Motor neuron (in vitro differentiated cells): ENCODE measurements around the gene FHDC1. TPM values are rescaled to one million over a fixed set of nuclear protein-coding genes. Genes with fewer than 3 reads are reported as not detected.

Experiments
- ATAC-seq, 8 experiments: fragments of 200-7000 bp; cut with Tn5 transposase; replicated peaks in 6 of 8; 2 replicates each; pipeline ENCODE4 v1.8.0; 2021; ENCODE audit warnings: mild to moderate bottlenecking in 8 of 8, moderate library complexity in 8 of 8
- H3K27ac ChIP-seq, 2 donors: fragments of 250-450 bp; sonication (Bioruptor Pico); 2 replicates each; pipeline ENCODE4 v1.9.0; 2021; ENCODE audit warnings: antibody characterized with exemption in 2 of 2, mild to moderate bottlenecking in 2 of 2, moderate library complexity in 1 of 2
- H3K4me1 ChIP-seq, 2 donors: fragments of 250-450 bp; sonication (Bioruptor Pico); replicated peaks in 1 of 2; 2 replicates each; pipeline ENCODE4 v1.6.1; 2021; ENCODE audit warnings: antibody characterized with exemption in 2 of 2, mild to moderate bottlenecking in 2 of 2, moderate library complexity in 1 of 2
- H3K4me3 ChIP-seq, 5 donors: fragments of 250-450 bp; sonication (Bioruptor Pico); 2 replicates each; pipeline ENCODE4 v1.9.0; 2021; ENCODE audit warnings: antibody characterized with exemption in 5 of 5, mild to moderate bottlenecking in 5 of 5, moderate library complexity in 4 of 5
- WGBS, 10 experiments: fragments of 450-650 bp; shearing (Covaris generic); methylation state at CpG; one replicate each; pipeline ENCODE4 v1.0.0; 2022; 5-methylcytosine and 5-hydroxymethylcytosine counted together
- in situ Hi-C, 9 experiments: fragments of 400-800 bp; cut with MboI; loops; one replicate each; pipeline ENCODE4 v1.15.0; 2021; ENCODE audit warnings: low sequenced_read_pairs in 9 of 9, low pct_unique_long_range_greater_than_20kb in 2 of 9; ENCODE audit not compliant: unreplicated experiment in 9 of 9
- total RNA-seq, 8 experiments: library from RNA; unstranded; fragments of 300-600 nt; gene quantifications; 2 replicates each; pipeline versions ENCODE4 v1.2.3 to v1.2.4, GENCODE V29; 2022

The FHDC1 gene
- total RNA-seq, 8 experiments from 2014 or later: 1.9 to 14.6 (median 8.5) TPM

- Histone ChIP-seq H3K27ac (no peak overlapping the region), H3K4me3 (no peak overlapping the region), H3K4me1 (no peaks in the 10 kb centered on the region)
- ATAC-seq: peak in 2 of 8 experiments; percentile 30 to 63
- in situ Hi-C loops: no loop called here
- 7 to 100% (median 87%) methylated on average over 2 to 9 of the region's 9 CpGs for WGBS, 10 experiments
Observed at GRCh38 chr4:152968806-152969394, 32.8 kb downstream of the FHDC1 start.

GRCh38 chr4:152970102-152970820, 34.1 kb downstream of the FHDC1 start:
- ATAC-seq: peak in 1 of 8 experiments; percentile 51
- Histone ChIP-seq H3K4me3 (no peak overlapping the region), H3K27ac (no peak overlapping the region), H3K4me1 (no peaks in the 10 kb centered on the region)
- 30 to 100% (median 86%) methylated on average over 1 to 3 of the region's 3 CpGs for WGBS, 10 experiments
- in situ Hi-C loops: no loop called here

GRCh38 chr4:152971053-152971452, 34.9 kb downstream of the FHDC1 start:
- H3K27ac ChIP-seq: no peak overlapping the region
- H3K4me3 ChIP-seq: no peak overlapping the region
- in situ Hi-C loops: no loop called here
- no peak for ATAC-seq
- 89 to 100% (median 100%) methylated on average over 1 to 3 of the region's 3 CpGs; no CpG with 5 or more reads in 3 of the 10 experiments for WGBS, 10 experiments
- H3K4me1 ChIP-seq: no peaks in the 10 kb centered on the region

GRCh38 chr4:152972821-152973628, 36.9 kb downstream of the FHDC1 start:
- Histone ChIP-seq H3K4me1 (no peaks in the 10 kb centered on the region), H3K4me3 (no peak overlapping the region), H3K27ac (no peak overlapping the region)
- in situ Hi-C loops: no loop called here
- WGBS, 10 experiments: 25 to 100% (median 69%) methylated on average over 3 to 7 of the region's 12 CpGs; no CpG with 5 or more reads in 2 of the 10 experiments
- peak in 3 of 8 experiments; percentile 47 to 94 (median 90) for ATAC-seq

GRCh38 chr4:152973629-152974467, 37.7 kb downstream of the FHDC1 start:
- in situ Hi-C loops: no loop called here
- Histone ChIP-seq H3K4me3 (no peak overlapping the region), H3K4me1 (no peaks in the 10 kb centered on the region), H3K27ac (no peak overlapping the region)
- ATAC-seq: no peak
- 71 to 100% (median 81%) methylated on average over 1 to 5 of the region's 9 CpGs; no CpG with 5 or more reads in 1 of the 10 experiments for WGBS, 10 experiments

GRCh38 chr4:152974468-152975379, 38.6 kb downstream of the FHDC1 start:
- in situ Hi-C loops: no loop called here
- Histone ChIP-seq H3K4me1 (no peaks in the 10 kb centered on the region), H3K4me3 (no peak overlapping the region), H3K27ac (no peak overlapping the region)
- ATAC-seq: no peak
- WGBS, 10 experiments: 20 to 100% (median 95%) methylated on average over 1 to 7 of the region's 28 CpGs; no CpG with 5 or more reads in 3 of the 10 experiments

- WGBS, 10 experiments: 93% methylated on average over 6 of the region's 38 CpGs; no CpG with 5 or more reads in 9 of the 10 experiments
- in situ Hi-C loops: no loop called here
- Histone ChIP-seq H3K27ac (no peak overlapping the region), H3K4me3 (no peak overlapping the region), H3K4me1 (no peaks in the 10 kb centered on the region)
- ATAC-seq: peak in 1 of 8 experiments; percentile 12
Observed at GRCh38 chr4:152975380-152976211, 39.5 kb downstream of the FHDC1 start.

- in situ Hi-C loops: no loop called here
- no peak for ATAC-seq
- H3K27ac ChIP-seq: no peak overlapping the region
- H3K4me3 ChIP-seq: no peak overlapping the region
- 40 to 100% (median 74%) methylated on average over 1 to 7 of the region's 28 CpGs; no CpG with 5 or more reads in 7 of the 10 experiments for WGBS, 10 experiments
- H3K4me1 ChIP-seq: no peaks in the 10 kb centered on the region
Observed at GRCh38 chr4:152976212-152976761, 40.2 kb downstream of the FHDC1 start.

- H3K27ac ChIP-seq: no peak overlapping the region
- ATAC-seq: no peak
- H3K4me3 ChIP-seq: no peak overlapping the region
- in situ Hi-C loops: no loop called here
- 62 to 100% (median 84%) methylated on average over 1 to 9 of the region's 10 CpGs; no CpG with 5 or more reads in 4 of the 10 experiments for WGBS, 10 experiments
- peaks cover 0 to 9% of the 10 kb centered on the region in 2 donors for H3K4me1 ChIP-seq
Observed at GRCh38 chr4:152979731-152980330, 43.7 kb downstream of the FHDC1 start.

- ATAC-seq: no peak
- Histone ChIP-seq H3K4me3 (no peak overlapping the region), H3K4me1 (peaks cover 0 to 9% of the 10 kb centered on the region in 2 donors), H3K27ac (no peak overlapping the region)
- WGBS, 10 experiments: 67 to 100% (median 100%) methylated on average over 1 to 3 of the region's 5 CpGs; no CpG with 5 or more reads in 4 of the 10 experiments
- in situ Hi-C loops: no loop called here
Observed at GRCh38 chr4:152981278-152981677, 45.2 kb downstream of the FHDC1 start.
